AG10803 (cell line): Measurements from ENCODE around the gene KATNIP.

Experiments used
- DNase-seq: peaks from one replicate; pipeline ENCODE4 v3.0.0; 2010; ENCODE audit warnings: low read depth
- H3K4me3 ChIP-seq: 2 replicates; pipeline ENCODE4 v1.5.1; 2011; ENCODE audit warnings: mild to moderate bottlenecking, low read length, control low read depth
- CTCF ChIP-seq: conservative IDR thresholded peaks from 2 replicates; pipeline ENCODE4 v1.5.1; 2011; ENCODE audit warnings: mild to moderate bottlenecking, low read length, control low read depth, inconsistent platforms

KATNIP gene

DNA sequence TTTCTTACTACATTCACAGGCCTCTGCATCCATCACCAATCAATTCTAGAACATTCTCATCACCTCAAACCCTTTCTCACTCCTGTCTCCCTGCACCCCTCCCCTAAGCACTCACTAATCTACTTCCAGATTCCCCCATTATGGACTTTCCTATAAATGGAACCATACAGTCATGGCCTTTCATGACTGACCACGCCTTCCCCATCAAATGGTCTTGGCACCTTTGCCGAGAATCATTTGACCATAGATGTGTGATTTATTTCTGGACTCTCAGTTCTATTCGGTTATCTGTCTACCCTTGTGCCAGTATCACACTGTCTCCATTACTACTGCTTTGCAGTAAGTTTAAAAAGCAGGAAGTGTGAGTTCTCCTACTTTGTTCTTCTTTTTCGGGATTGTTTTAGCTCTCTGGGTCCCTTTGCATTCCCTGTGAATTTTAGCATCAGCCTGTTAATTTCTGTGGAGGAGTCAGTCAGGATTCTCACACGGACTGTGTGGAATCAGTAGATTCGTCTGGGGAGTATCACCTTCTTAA lies 27.7 kb upstream of the KATNIP start:
- no peak for TF ChIP-seq CTCF
- H3K4me3 ChIP-seq, result no peak overlapping the region
- no peak for DNase-seq

GRCh38 chr16:27526180-27526579 lies 23.8 kb upstream of the KATNIP start:
- no peak overlapping the region for H3K4me3 ChIP-seq
- DNase-seq, result no peak
- no peak for TF ChIP-seq CTCF

DNA sequence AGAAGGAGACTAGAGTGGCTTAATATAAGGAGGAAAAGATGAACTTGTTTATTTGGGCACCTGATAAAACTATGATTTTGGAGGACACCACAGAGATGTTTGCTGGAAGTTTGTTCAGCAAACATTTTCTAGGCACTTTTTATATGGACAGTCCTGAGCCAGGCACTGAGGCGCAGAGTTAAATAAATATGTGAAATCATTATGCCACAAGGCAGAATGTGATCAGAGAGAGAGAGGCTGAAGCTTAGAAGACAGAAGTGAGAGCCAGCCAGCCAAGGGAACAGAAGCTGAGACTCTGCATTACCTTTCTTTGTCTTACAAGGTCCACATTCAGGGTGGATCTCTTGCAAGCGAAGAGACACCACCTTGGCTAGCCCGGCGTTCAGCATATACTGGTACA lies 21.6 kb upstream of the KATNIP start:
- H3K4me3 ChIP-seq, result no peak overlapping the region
- no peak for DNase-seq
- TF ChIP-seq CTCF, result no peak

DNA sequence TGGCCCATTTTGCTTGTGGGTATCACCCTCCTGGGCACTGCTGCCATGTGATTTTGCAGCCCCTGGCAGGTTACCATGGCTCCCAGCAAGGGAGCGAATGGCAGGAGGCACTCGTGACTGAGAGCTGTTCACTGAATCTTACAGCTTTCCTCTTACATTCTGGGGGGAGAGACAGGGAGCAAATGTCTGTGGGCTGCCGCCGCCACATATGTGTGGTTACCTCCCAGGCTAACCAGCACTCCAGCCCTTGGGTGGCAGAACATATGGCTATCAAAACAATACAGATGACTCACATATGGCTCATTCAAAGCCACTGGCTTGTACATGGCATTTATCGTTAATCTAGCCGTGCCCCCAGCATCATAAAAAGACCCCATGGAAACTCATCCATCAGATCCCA lies 20.0 kb upstream of the KATNIP start:
- no peak for TF ChIP-seq CTCF
- no peak overlapping the region for H3K4me3 ChIP-seq
- peak; percentile 68 for DNase-seq

DNA sequence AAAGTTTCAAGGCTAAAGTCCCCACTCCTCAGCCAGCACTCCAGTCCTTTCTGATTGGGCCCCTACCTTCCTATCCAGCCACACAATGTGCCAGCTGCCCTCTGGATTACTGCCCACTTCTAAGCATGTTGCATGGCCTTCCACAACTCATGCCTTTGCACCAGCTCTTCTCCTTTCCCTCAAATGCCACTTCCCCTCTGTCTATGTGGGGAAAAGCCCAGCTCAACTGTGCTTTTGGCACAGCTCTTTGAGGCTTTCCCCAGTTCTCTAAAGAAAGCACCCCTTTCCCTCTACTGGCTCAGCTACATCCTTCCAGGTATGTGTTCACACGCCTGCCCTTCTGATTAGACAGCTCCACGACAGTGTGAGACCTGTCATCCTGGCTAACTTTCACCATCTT lies 18.8 kb upstream of the KATNIP start:
- no peak overlapping the region for H3K4me3 ChIP-seq
- no peak for DNase-seq
- TF ChIP-seq CTCF, result no peak

DNA sequence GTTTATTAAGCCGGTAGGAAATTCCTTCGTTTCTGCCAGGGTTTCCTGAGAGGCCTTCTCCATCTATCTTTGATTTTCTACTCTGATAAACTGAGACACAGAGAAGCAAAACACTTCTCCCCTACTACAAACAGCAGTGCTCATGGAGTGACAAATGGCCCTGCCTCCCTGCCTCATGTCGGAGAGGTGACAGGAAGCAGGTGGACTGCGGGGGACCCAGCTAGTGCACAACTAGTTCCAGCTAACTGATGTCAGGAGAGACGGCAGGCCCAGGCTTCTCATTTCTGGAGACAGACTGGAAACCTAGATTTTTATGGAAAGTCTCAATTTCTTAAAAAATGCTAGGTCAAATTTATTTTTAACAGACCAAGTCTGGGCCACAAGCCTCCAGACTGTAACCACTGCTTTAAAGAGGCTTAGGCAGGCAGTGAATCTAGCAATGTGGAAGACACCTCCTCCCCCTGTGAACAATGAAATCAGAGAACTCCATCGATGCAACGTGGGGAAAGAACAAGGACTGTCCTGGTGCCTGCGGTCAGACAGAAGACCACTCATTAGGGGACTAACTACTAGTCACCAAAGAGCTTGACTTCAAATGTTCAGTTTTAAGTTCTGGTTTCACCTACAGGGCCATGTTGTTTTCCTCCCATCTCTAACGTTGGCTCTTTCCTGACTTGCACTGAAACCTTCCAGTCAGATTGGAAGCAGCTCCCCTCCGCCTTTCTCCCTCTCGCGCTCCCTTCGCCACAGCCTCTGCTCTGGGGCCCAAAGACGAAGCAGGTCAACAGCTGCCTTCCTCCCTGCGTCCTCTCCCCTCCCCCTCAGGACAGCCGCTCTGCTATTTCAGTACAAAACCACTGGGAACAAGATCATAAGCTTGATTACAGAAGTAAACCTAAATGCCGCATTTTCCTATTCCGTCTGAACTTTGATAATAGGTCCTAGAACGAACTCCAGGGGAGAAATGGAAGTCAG lies 17.8 kb upstream of the KATNIP start:
- H3K4me3 ChIP-seq, result no peak overlapping the region
- DNase-seq, result no peak
- no peak for TF ChIP-seq CTCF

- no peak for TF ChIP-seq CTCF
- DNase-seq, result no peak
- no peak overlapping the region for H3K4me3 ChIP-seq
Observed at GRCh38 chr16:27534256-27534655, 15.7 kb upstream of the KATNIP start.
